H1 (cell line): ENCODE data around the gene VPS35L. TPM values are rescaled to one million over a fixed set of nuclear protein-coding genes. Genes with fewer than 3 reads are reported as not detected.

ENCODE experiments used
- CTCF ChIA-PET: fragments of 300-600 bp; sonication (Branson Sonifier 250); formaldehyde crosslinking; loops from one replicate; lab custom pipeline; 2021; ENCODE audit not compliant: partially characterized antibody; lab: Charles Lee
- POLR2A ChIA-PET: fragments of 300-600 bp; sonication (Branson Sonifier 250); formaldehyde crosslinking; loops from one replicate; lab custom pipeline; 2021; ENCODE audit warnings: inconsistent platforms; ENCODE audit not compliant: partially characterized antibody; lab: Charles Lee
- DNase-seq, 2 experiments: peaks; one replicate each; pipeline versions ENCODE4 v3.0.0 to v3.0.0-alpha.2; 2010 to 2022; ENCODE audit warnings: low spot score in 2 of 2, low read depth in 1 of 2, mixed read lengths in 1 of 2
- FAIRE-seq: peaks from 2 replicates; lab custom pipeline; 2011; peaks lifted over from hg19 to GRCh38; lab: Jason Lieb, UNC
- H2AFZ ChIP-seq: 2 replicates; pipeline ENCODE4 v1.8.1; 2012; ENCODE audit warnings: low read length, inconsistent platforms
- H2AK5ac ChIP-seq: 2 replicates; pipeline ENCODE4 v1.6.1; 2013; ENCODE audit warnings: low read depth, low read length
- H2BK120ac ChIP-seq: replicated peaks from 2 replicates; pipeline ENCODE3; 2013; ENCODE audit warnings: low read depth, low read length, inconsistent platforms
- H2BK12ac ChIP-seq: 2 replicates; pipeline ENCODE4 v1.6.1; 2013; ENCODE audit warnings: low read depth, low read length
- H2BK15ac ChIP-seq: 2 replicates; pipeline ENCODE4 v1.6.1; 2013; ENCODE audit warnings: low read length
- H2BK20ac ChIP-seq: 2 replicates; pipeline ENCODE4 v1.6.1; 2013; ENCODE audit warnings: low read length
- H2BK5ac ChIP-seq: 2 replicates; pipeline ENCODE4 v1.6.1; 2013; ENCODE audit warnings: low read depth, low read length
- H3K14ac ChIP-seq: 2 replicates; pipeline ENCODE4 v1.6.1; 2013; ENCODE audit warnings: inconsistent platforms; ENCODE audit not compliant: insufficient read length
- H3K18ac ChIP-seq: 2 replicates; pipeline ENCODE4 v1.6.1; 2013; ENCODE audit warnings: low read length; ENCODE audit errors: extremely low read depth
- H3K23ac ChIP-seq: 2 replicates; pipeline ENCODE4 v1.6.1; 2013; ENCODE audit warnings: inconsistent platforms; ENCODE audit not compliant: insufficient read length
- H3K23me2 ChIP-seq: 2 replicates; pipeline ENCODE4 v1.6.1; 2013; ENCODE audit warnings: low read depth, low read length
- H3K27ac ChIP-seq: 2 replicates; pipeline ENCODE4 v1.6.1; 2011; ENCODE audit warnings: low read depth, low read length, inconsistent platforms
- H3K27me3 ChIP-seq, 4 experiments: replicated peaks in 1 of 4; 1 replicate in 1 of 4; 2 replicates in 3 of 4; pipeline versions ENCODE4 v1.6.1 to v1.8.1; 2011 to 2013; ENCODE audit warnings: low read length in 3 of 4, mild to moderate bottlenecking in 3 of 4, inconsistent platforms in 2 of 4, mixed read lengths in 2 of 4, moderate library complexity in 1 of 4; ENCODE audit not compliant: control insufficient read depth in 3 of 4, insufficient read depth in 3 of 4; ENCODE audit errors: extremely low read depth in 1 of 4
- H3K36me3 ChIP-seq, 4 experiments: 2 replicates each; pipeline versions ENCODE4 v1.6.1 to v1.8.1; 2011 to 2013; ENCODE audit warnings: mild to moderate bottlenecking in 4 of 4, low read length in 3 of 4, moderate library complexity in 2 of 4, control low read depth in 1 of 4, inconsistent platforms in 1 of 4; ENCODE audit not compliant: insufficient read depth in 4 of 4, control insufficient read depth in 2 of 4
- H3K4ac ChIP-seq: replicated peaks from 2 replicates; pipeline ENCODE3; 2013; ENCODE audit warnings: low read length, low read depth, mixed read lengths, inconsistent platforms; ENCODE audit not compliant: insufficient read length
- H3K4me1 ChIP-seq, 4 experiments: replicated peaks in 1 of 4; 1 replicate in 1 of 4; 2 replicates in 3 of 4; pipeline versions ENCODE4 v1.6.1 to v1.8.1; 2011 to 2013; ENCODE audit warnings: low read length in 3 of 4, inconsistent platforms in 2 of 4, mixed read lengths in 1 of 4; ENCODE audit not compliant: insufficient read depth in 4 of 4, control insufficient read depth in 3 of 4
- H3K4me2 ChIP-seq, 2 experiments: 2 replicates each; pipeline versions ENCODE4 v1.6.1 to v1.8.1; 2011 to 2013; ENCODE audit warnings: low read depth in 2 of 2, low read length in 2 of 2, control low read depth in 1 of 2, inconsistent platforms in 1 of 2, mild to moderate bottlenecking in 1 of 2; ENCODE audit not compliant: insufficient read depth in 1 of 2
- H3K4me3 ChIP-seq, 4 experiments: fragments of 200-600, 300-600 bp in 1 of 4; sonication (generic), shearing (Covaris generic), sonication (Bioruptor Twin) in 1 of 4; 2 replicates each; pipeline versions ENCODE4 v1.5.1 to v1.8.1; 2011 to 2016; ENCODE audit warnings: low read length in 4 of 4, low read depth in 3 of 4, control low read depth in 2 of 4, inconsistent platforms in 2 of 4, mild to moderate bottlenecking in 2 of 4, mixed read lengths in 1 of 4, moderate library complexity in 1 of 4; ENCODE audit not compliant: insufficient read depth in 2 of 4; ENCODE audit errors: extremely low read depth in 1 of 4
- H3K56ac ChIP-seq: replicated peaks from 2 replicates; pipeline ENCODE3; 2013; ENCODE audit warnings: low read depth, mild to moderate bottlenecking, mixed read lengths, low read length, inconsistent platforms; ENCODE audit not compliant: insufficient read length
- H3K79me1 ChIP-seq: 2 replicates; pipeline ENCODE4 v1.6.1; 2013; ENCODE audit warnings: low read depth, low read length, control low read depth
- H3K79me2 ChIP-seq, 2 experiments: 2 replicates each; pipeline versions ENCODE4 v1.6.1 to v1.8.1; 2012 to 2013; ENCODE audit warnings: low read length in 2 of 2, mild to moderate bottlenecking in 2 of 2, inconsistent platforms in 1 of 2; ENCODE audit not compliant: insufficient read depth in 2 of 2, control insufficient read depth in 1 of 2
- H3K9ac ChIP-seq, 4 experiments: replicated peaks in 1 of 4; 1 replicate in 1 of 4; 2 replicates in 3 of 4; pipeline versions ENCODE4 v1.6.1 to v1.8.1; 2011 to 2013; ENCODE audit warnings: low read depth in 3 of 4, low read length in 3 of 4, control low read depth in 2 of 4, mild to moderate bottlenecking in 2 of 4, moderate library complexity in 2 of 4, inconsistent platforms in 1 of 4; ENCODE audit errors: extremely low read depth in 1 of 4
- H3K9me3 ChIP-seq, 2 experiments: 2 replicates each; pipeline versions ENCODE4 v1.6.1 to v1.8.1; 2012 to 2013; ENCODE audit warnings: mild to moderate bottlenecking in 2 of 2, moderate library complexity in 2 of 2, control low read depth in 1 of 2, inconsistent platforms in 1 of 2, low read depth in 1 of 2, low read length in 1 of 2, mixed read lengths in 1 of 2; ENCODE audit not compliant: insufficient read depth in 2 of 2
- H4K20me1 ChIP-seq, 2 experiments: replicated peaks in 1 of 2; 2 replicates each; pipeline versions ENCODE3 to v1.8.1; 2011 to 2013; ENCODE audit warnings: inconsistent platforms in 2 of 2, low read length in 2 of 2, mild to moderate bottlenecking in 1 of 2; ENCODE audit not compliant: insufficient read depth in 2 of 2, control insufficient read depth in 1 of 2
- H4K5ac ChIP-seq: 2 replicates; pipeline ENCODE4 v1.6.1; 2013; ENCODE audit warnings: low read length, low read depth, mixed read lengths, inconsistent platforms; ENCODE audit not compliant: insufficient read length
- H4K8ac ChIP-seq: 2 replicates; pipeline ENCODE4 v1.8.0; 2013; ENCODE audit warnings: mild to moderate bottlenecking, moderate library complexity, low read length, inconsistent platforms; ENCODE audit not compliant: insufficient read depth; ENCODE audit errors: extremely low read depth
- H4K91ac ChIP-seq: replicated peaks from 2 replicates; pipeline ENCODE3; 2013; ENCODE audit warnings: low read length, mixed read lengths, inconsistent platforms; ENCODE audit not compliant: insufficient read length
- CBX5 ChIP-seq: fragments of 300-800, 300-1000 bp; sonication (generic); IDR thresholded peaks from 2 replicates; pipeline ENCODE4 v1.7.1; 2016; ENCODE audit warnings: antibody characterized with exemption, low read length, low read depth
- EP300 ChIP-seq, 2 experiments: IDR thresholded peaks; 1 replicate in 1 of 2; 2 replicates in 1 of 2; pipeline ENCODE4 v1.6.1; 2011 to 2012; ENCODE audit warnings: low read depth in 2 of 2, low read length in 2 of 2, mild to moderate bottlenecking in 2 of 2, borderline replicate concordance in 1 of 2, inconsistent platforms in 1 of 2, moderate library complexity in 1 of 2
- FOSL1 ChIP-seq: IDR thresholded peaks from 2 replicates; pipeline ENCODE4 v1.6.1; 2011; ENCODE audit warnings: mild to moderate bottlenecking, low read depth, low read length, moderate library complexity; ENCODE audit not compliant: insufficient read depth
- RAD21 ChIP-seq, 2 experiments: IDR thresholded peaks in 1 of 2; conservative IDR thresholded peaks in 1 of 2; 2 replicates each; pipeline ENCODE4 v1.6.1; 2011; ENCODE audit warnings: low read depth in 2 of 2, low read length in 2 of 2, improper control_type of control experiment in 1 of 2, inconsistent platforms in 1 of 2, mild to moderate bottlenecking in 1 of 2, moderate library complexity in 1 of 2
- RBBP5 ChIP-seq: IDR thresholded peaks from 2 replicates; pipeline ENCODE4 v1.7.1; 2012; ENCODE audit warnings: low read depth, mild to moderate bottlenecking, inconsistent platforms, low read length, moderate library complexity, borderline replicate concordance
- TAF7 ChIP-seq: optimal IDR thresholded peaks from 2 replicates; pipeline ENCODE3; 2011; ENCODE audit warnings: low read depth, mild to moderate bottlenecking, inconsistent platforms, low read length, moderate library complexity, borderline replicate concordance
- YY1 ChIP-seq: IDR thresholded peaks from 2 replicates; pipeline ENCODE4 v1.6.1; 2011; ENCODE audit warnings: low read depth, mild to moderate bottlenecking, low read length
- WGBS, 2 experiments: shearing (Covaris generic) in 1 of 2; methylation state at CpG; one replicate each; pipeline versions ENCODE4 v1.1.6 to v1.1.7; 2013 to 2015; ENCODE audit warnings: low lambda C conversion rate in 2 of 2, mixed read lengths in 2 of 2, inconsistent platforms in 1 of 2, low coverage in 1 of 2, missing lambda C conversion rate in 1 of 2; ENCODE audit not compliant: insufficient replicate concordance in 2 of 2, insufficient coverage in 1 of 2, insufficient read length in 1 of 2; ENCODE audit errors: extremely low coverage in 1 of 2, missing lambda C conversion rate in 1 of 2; 5-methylcytosine and 5-hydroxymethylcytosine counted together
- polyA plus RNA-seq, 7 experiments: library from polyadenylated mRNA; depleted of rRNA in 3 of 7; stranded (reverse) in 5 of 7; unstranded in 2 of 7; fragments of >200 nt in 5 of 7; fragments of 200-250 nt in 2 of 7; gene quantifications; 1 replicate in 5 of 7; 2 replicates in 1 of 7; 4 replicates in 1 of 7; pipeline versions ENCODE4 v1.2.1 to v1.2.3, GENCODE V29; 2011 to 2013; ENCODE audit warnings: missing spikeins in 2 of 7, mixed read lengths in 2 of 7
- total RNA-seq: library from RNA; stranded (reverse); fragmentation: NEBNext Ultra II Directional; extraction: Animal tissue kit (Norgen Biotek cat#: 25700); gene quantifications from 2 replicates; pipeline ENCODE4 v1.2.1, GENCODE V29; 2021

Gene VPS35L
- total and polyA plus RNA-seq, 2 of the 8 experiments (the other 6 are each of a cell fraction or from before 2014, with no cell fraction given): 31.5 to 57.1 TPM

DNA sequence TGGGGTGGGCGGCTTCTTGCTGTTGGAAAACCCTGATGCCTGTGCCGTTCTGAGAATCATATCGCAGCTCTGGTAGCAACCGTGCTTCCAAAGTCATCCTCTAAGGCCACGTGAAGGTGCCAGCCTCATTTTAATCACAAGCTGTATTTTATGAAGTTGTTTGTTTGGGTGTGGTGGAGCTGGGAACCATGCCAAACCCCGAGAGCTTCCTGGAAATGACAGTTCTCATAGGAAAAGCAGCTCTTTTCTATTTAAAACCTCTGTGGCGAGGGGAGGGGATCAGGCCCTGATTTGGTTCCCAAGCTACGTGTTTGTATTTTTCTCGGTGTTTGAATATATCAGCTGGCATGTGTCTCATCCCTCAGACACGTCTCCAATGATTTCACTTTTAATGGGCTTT is 140.8 kb downstream of the VPS35L start:
- Histone ChIP-seq H3K4me1 (no peaks in the 10 kb centered on the region), H3K79me2 (no peaks in the 10 kb centered on the region; a peak in 1 of 4 replicates), H3K23me2 (no peaks in the 10 kb centered on the region), H3K14ac (no peak overlapping the region), H2BK20ac (no peak overlapping the region), H2BK120ac (no peak overlapping the region), H3K9me3 (peaks cover 6 to 17% of the 10 kb centered on the region in 2 experiments), H3K4ac (no peak overlapping the region), H2AFZ (no peak overlapping the region), H4K20me1 (no peaks in the 10 kb centered on the region), H3K4me2 (no peak overlapping the region), H3K18ac (no peak overlapping the region), H3K56ac (no peak overlapping the region), H3K4me3 (no peak overlapping the region), H2BK15ac (no peak overlapping the region), H4K8ac (no peak overlapping the region), H2BK12ac (no peak overlapping the region), H3K9ac (no peak overlapping the region), H3K27ac (no peak overlapping the region), H3K36me3 (peaks cover 13 to 44% (median 27%) of the 10 kb centered on the region in 4 experiments), H4K91ac (no peak overlapping the region), H3K27me3 (no peaks in the 10 kb centered on the region), H2AK5ac (no peak overlapping the region), H3K79me1 (peaks cover 3% of the 10 kb centered on the region; the same call in 1 of the 2 replicates), H2BK5ac (no peak overlapping the region), H4K5ac (no peak overlapping the region), H3K23ac (no peak overlapping the region)
- CTCF ChIA-PET: interaction anchor here (0.7 to 1.5 kb wide), 9 partner anchors 9 to 306 kb away, joined by 3 to 8 read pairs (median 3); no protein-coding TSS in a partner anchor
- no peak for TF ChIP-seq EP300 (IDR thresholded peaks at IDR 0.05; ENCODE audit: borderline replicate concordance in 1 of 2, low read depth in 2 of 2, low read length in 2 of 2)
- no peak for TF ChIP-seq CBX5
- TF ChIP-seq TAF7: no peak
- TF ChIP-seq RBBP5: no peak
- TF ChIP-seq YY1: no peak
- no peak for TF ChIP-seq RAD21 (IDR thresholded peaks at IDR 0.05 in 1 of 2, conservative IDR thresholded peaks at IDR 0.05 in 1 of 2; ENCODE audit: low read depth in 2 of 2, low read length in 2 of 2)
- no peak for TF ChIP-seq FOSL1
- POLR2A ChIA-PET: interaction anchor here (0.7 to 5.2 kb wide), 10 partner anchors 8 to 188 kb away, joined by 3 to 23 read pairs (median 4); partner anchors contain the start of gene GPRC5B
- DNase-seq (no peak), FAIRE-seq (no peak)
- 90% methylated on average over 10 of the region's 10 CpGs; no CpG with 5 or more reads in 1 of the 2 experiments for WGBS, 2 experiments
